ENCODE results near the gene FNBP1. TPM values are rescaled to one million over a fixed set of nuclear protein-coding genes. Genes with fewer than 3 reads are reported as not detected.
"Not testable (repeated sequence)": the region's sequence is repeated elsewhere in the genome, so short reads cannot be mapped to it uniquely, and the experiment has no call there.

FNBP1 gene
- total and polyA plus RNA-seq, 2 of the 13 experiments (the other 11 are each of a cell fraction or from before 2014, with no cell fraction given): 5.4 to 19.5 TPM

DNA sequence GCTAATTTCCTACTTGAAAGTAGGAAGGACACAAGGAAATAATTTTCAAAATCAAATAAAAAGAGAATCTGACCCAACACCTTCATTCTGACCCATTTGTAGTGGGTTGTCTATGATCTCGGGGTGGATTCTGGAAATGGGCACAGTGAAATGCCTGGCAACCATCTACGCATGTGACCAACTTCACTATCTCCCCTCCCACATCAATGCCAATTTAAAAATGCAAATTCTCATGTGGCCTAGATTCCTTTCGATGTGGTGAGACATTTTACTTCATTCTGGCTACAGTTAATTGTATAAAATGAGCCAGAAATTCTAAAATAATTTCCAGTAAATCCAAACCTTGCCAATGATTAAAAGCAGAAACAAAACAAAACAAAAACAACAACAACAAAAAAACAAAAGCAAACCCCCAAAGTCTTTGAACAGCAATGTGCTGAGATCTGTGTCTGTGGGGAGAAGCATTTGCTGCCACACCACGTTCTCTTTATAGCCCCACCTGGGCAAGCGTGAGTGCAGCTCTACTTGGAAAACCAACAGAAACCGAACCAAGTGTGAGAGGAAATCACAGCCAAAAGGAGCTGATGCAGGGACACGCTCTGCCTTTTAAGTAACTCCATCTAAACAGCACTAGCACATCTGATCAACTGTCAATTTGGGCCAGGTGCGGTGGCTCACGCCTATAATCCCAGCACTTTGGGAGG is 148.7 kb downstream of the FNBP1 start (continued):
- TF ChIP-seq, protein P1, sequence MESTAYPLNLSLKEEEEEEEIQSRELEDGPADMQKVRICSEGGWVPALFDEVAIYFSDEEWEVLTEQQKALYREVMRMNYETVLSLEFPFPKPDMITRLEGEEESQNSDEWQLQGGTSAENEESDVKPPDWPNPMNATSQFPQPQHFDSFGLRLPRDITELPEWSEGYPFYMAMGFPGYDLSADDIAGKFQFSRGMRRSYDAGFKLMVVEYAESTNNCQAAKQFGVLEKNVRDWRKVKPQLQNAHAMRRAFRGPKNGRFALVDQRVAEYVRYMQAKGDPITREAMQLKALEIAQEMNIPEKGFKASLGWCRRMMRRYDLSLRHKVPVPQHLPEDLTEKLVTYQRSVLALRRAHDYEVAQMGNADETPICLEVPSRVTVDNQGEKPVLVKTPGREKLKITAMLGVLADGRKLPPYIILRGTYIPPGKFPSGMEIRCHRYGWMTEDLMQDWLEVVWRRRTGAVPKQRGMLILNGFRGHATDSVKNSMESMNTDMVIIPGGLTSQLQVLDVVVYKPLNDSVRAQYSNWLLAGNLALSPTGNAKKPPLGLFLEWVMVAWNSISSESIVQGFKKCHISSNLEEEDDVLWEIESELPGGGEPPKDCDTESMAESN (CRISPR knock-in tag; conservative IDR thresholded peaks at IDR 0.05): no peak
- TF ChIP-seq TBL1XR1 (IDR thresholded peaks at IDR 0.05; ENCODE audit: borderline replicate concordance, low read length, partially characterized antibody) (no peak), ZNF232 (CRISPR knock-in tag; IDR thresholded peaks at IDR 0.05; ENCODE audit: borderline replicate concordance) (no peak)

- WGBS (ENCODE audit: low lambda C conversion rate): 93% methylated on average over 4 of the region's 4 CpGs
- no peak for FAIRE-seq
- H3K36me3 ChIP-seq (replicated peaks in 1 of 2; ENCODE audit: control insufficient read depth in 1 of 2, insufficient read depth in 2 of 2, low read length in 2 of 2): peaks cover 4 to 8% of the 10 kb centered on the region in 2 experiments; a peak in 2 of 5 replicates
- H2AFZ ChIP-seq (ENCODE audit: low read length): no peak overlapping the region
- ChIA-PET CTCF (ENCODE audit: low intra/inter-chr PET ratio, low total read pairs) (no interaction called here), POLR2A (no interaction called here)
- no peaks in the 10 kb centered on the region for H4K20me1 ChIP-seq (ENCODE audit: insufficient read depth, low read length)
- H3K9me3 ChIP-seq (ENCODE audit: low read length): no peaks in the 10 kb centered on the region
- DNase-seq (ENCODE audit: low spot score): no peak
- H3K9ac ChIP-seq (ENCODE audit: insufficient read depth, low read depth, low read length): no peak overlapping the region
- TF ChIP-seq XRCC5 (optimal IDR thresholded peaks at IDR 0.05; ENCODE audit: low read length) (no peak), KDM2A (CRISPR knock-in tag; IDR thresholded peaks at IDR 0.05; ENCODE audit: borderline replicate concordance, low read depth) (no peak), ZNF598 (CRISPR knock-in tag; IDR thresholded peaks at IDR 0.05; ENCODE audit: borderline replicate concordance) (no peak), RFX1 (IDR thresholded peaks at IDR 0.05) (no peak), HNRNPK (IDR thresholded peaks at IDR 0.05; ENCODE audit: low read depth, low read length, poor library complexity, severe bottlenecking) (no peak), ZNF468 (CRISPR knock-in tag; IDR thresholded peaks at IDR 0.05) (no peak), MIXL1 (CRISPR knock-in tag; IDR thresholded peaks at IDR 0.05) (no peak), RNF2 (conservative IDR thresholded peaks at IDR 0.05; ENCODE audit: low read depth) (no peak)
- no peak overlapping the region for H3K27ac ChIP-seq (ENCODE audit: extremely low read length, insufficient read depth, low read length)
- H3K4me1 ChIP-seq (ENCODE audit: insufficient read depth, low read length): peaks cover 11% of the 10 kb centered on the region
- H3K79me2 ChIP-seq (ENCODE audit: insufficient read depth, low read length): no peaks in the 10 kb centered on the region
- intact Hi-C loops (cut with micrococcal nuclease; ENCODE audit: unreplicated experiment): no loop called here
- no peak overlapping the region for H3K4me2 ChIP-seq (ENCODE audit: low read depth, low read length)
- in situ Hi-C loops (cut with HindIII; ENCODE audit: extremely low pct_ligation_motif_present, low pct_unique_long_range_greater_than_20kb): no loop called here
- no TSS peak for BruUV-seq (replicated peaks)
- H3K27me3 ChIP-seq (ENCODE audit: control insufficient read depth in 1 of 2, insufficient read depth in 2 of 2, low read length in 2 of 2): no peaks in the 10 kb centered on the region
- no peak overlapping the region for H3K4me3 ChIP-seq (replicated peaks in 1 of 3; ENCODE audit: insufficient read depth in 1 of 3, low read depth in 2 of 3, low read length in 3 of 3)
- ATAC-seq: no peak
Observed at GRCh38 chr9:129891569-129891968, 151.4 kb downstream of the FNBP1 start.

DNA sequence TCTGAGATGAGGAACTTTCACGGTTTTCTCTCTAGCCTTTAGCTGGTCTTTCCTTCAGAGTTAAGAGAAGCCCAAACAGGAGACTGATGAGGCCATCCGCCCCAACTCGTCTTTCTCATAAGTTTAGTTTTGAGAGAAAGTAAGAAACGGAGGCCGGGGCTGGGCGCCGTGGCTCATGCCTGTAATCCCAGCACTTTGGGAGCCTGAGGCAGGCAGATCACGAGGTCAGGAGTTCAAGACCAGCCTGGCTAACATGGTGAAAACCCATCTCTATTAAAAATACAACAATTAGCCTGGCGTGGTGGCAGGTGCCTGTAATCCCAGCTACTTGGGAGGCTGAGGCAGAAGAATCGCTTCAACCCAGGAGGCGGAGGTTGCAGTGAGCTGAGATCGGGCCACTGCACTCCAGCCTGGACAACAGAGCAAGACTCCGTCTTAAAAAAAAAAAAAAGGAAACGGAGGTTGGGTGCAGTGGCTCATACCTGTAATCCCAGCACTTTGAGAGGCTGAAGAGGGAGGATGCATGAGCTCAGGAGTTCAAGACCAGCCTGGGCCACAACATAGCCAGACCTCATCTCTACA is 152.2 kb downstream of the FNBP1 start:
- POLR2A ChIA-PET; H3K9me3 ChIP-seq (ENCODE audit: low read length); H3K4me3 ChIP-seq (replicated peaks in 1 of 3; ENCODE audit: insufficient read depth in 1 of 3, low read depth in 2 of 3, low read length in 3 of 3); H3K27me3 ChIP-seq (ENCODE audit: control insufficient read depth in 1 of 2, insufficient read depth in 2 of 2, low read length in 2 of 2); H2AFZ ChIP-seq (ENCODE audit: low read length); H3K9ac ChIP-seq (ENCODE audit: insufficient read depth, low read depth, low read length); H3K27ac ChIP-seq (ENCODE audit: extremely low read length, insufficient read depth, low read length); FAIRE-seq; CTCF ChIA-PET (ENCODE audit: low intra/inter-chr PET ratio, low total read pairs); in situ Hi-C loops (cut with HindIII; ENCODE audit: extremely low pct_ligation_motif_present, low pct_unique_long_range_greater_than_20kb); intact Hi-C loops (cut with micrococcal nuclease; ENCODE audit: unreplicated experiment); H3K36me3 ChIP-seq (replicated peaks in 1 of 2; ENCODE audit: control insufficient read depth in 1 of 2, insufficient read depth in 2 of 2, low read length in 2 of 2); BruUV-seq (replicated peaks); H4K20me1 ChIP-seq (ENCODE audit: insufficient read depth, low read length); H3K79me2 ChIP-seq (ENCODE audit: insufficient read depth, low read length); DNase-seq (ENCODE audit: low spot score); H3K4me2 ChIP-seq (ENCODE audit: low read depth, low read length); ATAC-seq: not testable (repeated sequence)
- 98% methylated on average over 14 of the region's 14 CpGs for WGBS (ENCODE audit: low lambda C conversion rate)
- peaks cover 11% of the 10 kb centered on the region for H3K4me1 ChIP-seq (ENCODE audit: insufficient read depth, low read length)
